SKM-1 treated with dmso at 0.1 percent for 144 hours (cell line): ENCODE measurements around the gene DEPDC5.
"Not testable (repeated sequence)": the region's sequence is repeated elsewhere in the genome, so short reads cannot be mapped to it uniquely, and the experiment has no call there.

Experiments used
- DNase-seq: peaks from one replicate; lab custom pipeline; 2025; ENCODE audit not compliant: unreplicated experiment; lab: John Stamatoyannopoulos, UW

Gene DEPDC5

DNA sequence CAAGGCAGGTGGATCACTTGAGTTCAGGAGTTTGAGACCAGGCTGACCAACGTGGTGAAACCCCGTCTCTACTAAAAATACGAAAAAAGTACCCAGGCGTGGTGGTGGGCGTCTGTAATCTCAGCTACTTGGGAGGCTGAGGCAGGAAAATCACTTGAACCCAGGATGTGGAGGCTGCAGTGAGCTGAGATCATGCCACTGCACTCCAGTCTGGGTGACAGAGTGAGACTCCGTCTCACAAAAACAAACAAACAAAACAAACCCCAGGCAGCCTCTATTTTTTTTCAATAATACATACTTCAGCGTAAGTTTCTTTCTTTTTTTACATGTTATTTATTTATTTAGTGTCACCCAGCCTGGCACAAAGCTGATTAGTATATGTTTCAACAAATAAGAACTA, 60.1 kb downstream of the DEPDC5 start:
- DNase-seq, result not testable (repeated sequence)

DNA sequence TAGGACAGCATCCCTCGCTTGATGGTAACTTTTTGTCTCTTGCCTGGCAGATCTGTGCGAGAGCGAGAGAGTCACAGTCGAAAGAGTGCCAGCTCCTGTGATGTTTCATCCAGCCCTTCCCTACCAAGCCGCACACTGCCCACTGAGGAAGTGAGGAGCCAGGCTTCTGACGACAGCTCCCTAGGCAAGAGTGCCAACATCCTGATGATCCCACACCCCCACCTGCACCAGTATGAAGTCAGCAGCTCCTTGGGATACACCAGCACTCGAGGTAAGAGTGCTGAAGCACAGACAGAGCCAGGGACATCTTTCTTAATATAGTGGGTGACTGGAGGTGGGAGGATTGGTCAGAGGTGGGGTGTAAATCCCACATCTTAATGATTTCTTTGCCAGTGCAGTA, 61.1 kb downstream of the DEPDC5 start:
- no peak for DNase-seq

DNA sequence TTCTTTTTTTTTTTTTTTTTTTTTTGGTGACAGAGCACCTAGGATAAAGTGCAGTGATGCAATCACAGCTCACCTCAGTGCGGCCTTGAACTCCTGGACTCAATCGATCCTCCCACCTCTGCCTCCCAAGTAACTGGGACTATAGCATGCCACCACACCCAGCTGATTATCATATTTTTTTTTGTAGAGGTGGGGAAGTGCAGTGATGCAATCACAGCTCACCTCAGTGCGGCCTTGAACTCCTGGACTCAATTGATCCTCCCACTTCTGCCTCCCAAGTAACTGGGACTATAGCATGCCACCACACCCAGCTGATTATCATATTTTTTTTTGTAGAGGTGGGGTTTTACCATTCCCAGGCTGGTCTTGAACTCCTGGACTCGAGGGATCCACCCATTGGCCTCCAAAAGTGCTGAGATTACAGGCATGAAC, 61.6 kb downstream of the DEPDC5 start:
- DNase-seq, result not testable (repeated sequence)

DNA sequence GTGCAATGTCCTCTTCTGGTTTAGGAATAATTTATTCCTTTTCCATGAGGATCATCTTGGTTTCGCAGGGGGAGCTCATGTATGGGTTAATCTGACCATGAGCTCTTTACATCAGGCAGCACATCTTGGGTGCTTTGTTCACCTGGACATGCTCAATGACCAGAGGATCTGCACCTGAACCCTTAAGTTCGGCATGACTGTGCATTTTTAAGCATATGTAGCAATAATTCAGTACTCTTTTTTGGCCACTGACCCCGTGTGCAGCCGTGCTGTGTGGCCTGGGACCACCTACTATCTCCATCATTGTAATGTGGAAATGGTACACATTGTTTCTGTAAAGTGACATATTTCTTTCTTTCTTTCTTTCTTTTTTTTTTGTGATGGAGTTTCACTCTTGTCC, 62.9 kb downstream of the DEPDC5 start:
- no peak for DNase-seq

- no peak for DNase-seq
These were observed 64.9 kb downstream of the DEPDC5 start for GRCh38 chr22:31818481-31819392.

GRCh38 chr22:31820655-31821054, 66.8 kb downstream of the DEPDC5 start:
- no peak for DNase-seq

DNA sequence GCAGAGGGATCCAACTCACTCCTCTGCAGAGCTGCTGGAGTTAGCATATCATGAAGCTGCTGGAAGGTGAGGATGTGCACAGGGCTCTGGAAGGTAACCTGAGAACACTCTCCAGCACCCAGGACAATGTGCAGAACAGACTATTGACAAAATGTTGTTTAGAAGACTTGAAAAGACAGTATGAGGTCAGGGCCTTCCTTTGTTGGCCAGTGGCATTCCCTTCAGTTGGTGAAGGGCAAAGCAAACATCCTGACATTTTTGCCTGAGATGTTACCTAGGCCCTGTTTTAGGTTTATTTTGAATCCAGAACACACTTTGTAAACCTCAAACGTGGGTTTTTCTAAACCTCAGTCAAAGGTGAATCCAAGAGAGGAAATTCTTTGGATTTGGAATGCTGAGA, 67.8 kb downstream of the DEPDC5 start:
- no peak for DNase-seq

DNA sequence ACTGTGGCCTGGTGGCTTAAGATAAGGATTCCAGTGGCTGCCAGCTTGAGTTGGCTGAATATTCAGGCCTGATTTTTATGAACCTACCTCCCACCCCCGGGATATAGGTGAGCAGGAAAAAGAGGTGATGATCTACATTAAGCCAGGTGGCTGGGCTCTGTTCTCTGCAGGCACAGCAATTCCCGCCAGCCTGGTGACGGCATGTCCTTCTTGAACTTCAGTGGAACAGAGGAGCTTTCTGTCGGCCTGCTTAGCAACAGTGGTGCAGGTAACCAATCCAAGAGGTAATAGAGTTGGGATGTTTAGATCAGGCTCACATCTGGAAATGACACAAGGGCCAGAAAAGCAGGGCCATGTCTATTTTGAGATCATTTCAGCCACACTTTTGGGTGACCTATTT, 68.7 kb downstream of the DEPDC5 start:
- DNase-seq, result no peak

GRCh38 chr22:31825513-31825912, 71.7 kb downstream of the DEPDC5 start:
- DNase-seq, result no peak

DNA sequence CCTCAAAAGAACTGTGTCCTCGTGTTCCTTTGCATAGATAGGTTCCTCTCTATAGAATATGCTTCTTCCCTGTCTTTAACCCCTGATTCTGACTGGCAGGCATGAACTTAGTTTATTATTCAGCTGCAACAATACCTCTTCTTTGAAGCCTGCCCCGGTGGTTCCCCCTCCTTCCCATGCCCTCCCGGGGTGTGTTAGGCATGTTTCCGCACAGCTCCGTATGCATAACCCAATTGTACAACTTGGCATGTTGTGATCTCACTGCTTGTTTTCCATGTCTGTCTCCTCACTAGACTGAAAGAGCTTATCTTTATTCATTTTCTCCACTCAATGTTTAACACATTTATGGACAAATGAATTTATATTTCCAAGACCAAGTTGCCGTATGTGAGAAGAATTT, 72.6 kb downstream of the DEPDC5 start:
- DNase-seq, result no peak

GRCh38 chr22:31828739-31829138, 74.9 kb downstream of the DEPDC5 start:
- DNase-seq, result no peak

GRCh38 chr22:31829505-31829904, 75.7 kb downstream of the DEPDC5 start:
- no peak for DNase-seq

DNA sequence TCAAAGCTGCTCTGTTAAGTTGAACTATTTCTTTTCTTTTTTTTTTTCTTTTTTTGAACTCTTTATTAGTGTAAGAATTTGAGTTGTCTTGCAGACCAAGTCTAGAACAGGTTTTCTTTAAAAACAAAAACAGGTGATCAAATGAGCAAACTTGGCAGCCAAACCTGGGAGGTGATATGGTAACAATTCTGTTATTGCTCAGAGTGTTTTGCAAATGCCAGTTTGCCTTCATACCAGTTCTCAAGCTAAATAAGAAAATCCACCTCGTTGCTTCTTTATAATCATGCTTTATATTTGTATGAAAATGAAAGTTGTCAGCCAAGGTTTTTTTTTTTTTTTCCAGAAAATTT, 76.9 kb downstream of the DEPDC5 start:
- DNase-seq, result no peak

DNA sequence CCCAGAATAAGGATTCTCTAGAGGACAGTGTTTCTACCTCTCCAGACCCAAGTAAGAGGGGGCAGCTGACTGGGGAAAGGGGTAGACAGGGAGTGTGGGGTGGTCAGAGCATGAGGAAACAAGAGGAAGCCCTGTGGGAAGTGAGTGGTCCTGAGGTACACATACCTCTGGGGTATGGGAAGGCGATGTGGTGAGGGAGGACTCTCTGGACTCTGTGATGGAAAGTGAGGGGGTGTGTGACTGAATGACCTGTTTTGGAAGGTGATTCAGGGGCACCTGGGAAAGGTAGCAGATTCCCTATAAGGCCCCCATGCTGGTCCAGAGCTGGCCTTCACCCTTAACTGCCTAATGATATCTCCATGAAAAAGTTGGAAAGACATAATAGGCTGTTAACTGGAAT, 80.1 kb downstream of the DEPDC5 start:
- no peak for DNase-seq

GRCh38 chr22:31836010-31836409, 82.2 kb downstream of the DEPDC5 start:
- no peak for DNase-seq

DNA sequence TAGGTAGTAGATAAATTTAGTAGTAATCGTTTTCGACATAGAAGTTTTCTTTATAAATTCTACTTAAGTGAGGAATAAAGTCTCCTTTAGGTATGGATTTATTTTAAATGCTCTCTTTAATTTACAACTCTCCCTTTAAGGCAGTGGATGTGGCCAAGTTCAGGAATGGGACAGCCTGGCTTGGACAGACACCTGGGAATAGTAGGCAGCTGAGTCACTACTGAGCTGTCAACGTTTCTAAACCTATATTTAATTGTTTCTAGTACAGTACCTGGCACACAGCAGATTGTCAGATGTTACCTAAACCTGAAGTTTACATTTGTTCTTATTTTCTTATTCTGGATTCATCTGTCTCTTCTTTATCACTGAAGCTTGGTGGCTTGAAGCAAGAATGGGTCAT, 85.1 kb downstream of the DEPDC5 start:
- no peak for DNase-seq

GRCh38 chr22:31839986-31840385, 86.2 kb downstream of the DEPDC5 start:
- DNase-seq, result no peak

GRCh38 chr22:31840585-31840984, 86.8 kb downstream of the DEPDC5 start:
- DNase-seq, result no peak

- no peak for DNase-seq
These were observed 87.4 kb downstream of the DEPDC5 start for GRCh38 chr22:31841078-31841827.

DNA sequence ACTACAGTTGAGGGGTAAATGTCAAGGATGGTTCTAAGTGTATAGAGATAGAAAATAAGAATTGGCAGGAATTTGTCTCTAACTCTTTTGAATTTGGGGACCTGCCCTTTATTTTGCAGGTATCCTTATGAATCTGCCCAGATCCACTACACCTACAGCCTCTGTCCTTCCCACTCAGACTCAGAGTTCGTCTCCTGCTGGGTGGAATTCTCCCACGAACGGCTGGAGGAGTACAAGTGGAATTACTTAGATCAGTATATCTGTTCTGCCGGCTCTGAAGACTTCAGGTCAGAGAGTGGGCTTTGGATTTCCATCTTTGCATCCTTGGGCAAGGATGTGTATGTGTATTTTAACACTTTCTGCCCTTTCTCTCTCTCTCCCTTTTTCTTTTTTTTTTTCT, 89.7 kb downstream of the DEPDC5 start:
- no peak for DNase-seq

- no peak for DNase-seq
These were observed 91.1 kb downstream of the DEPDC5 start for GRCh38 chr22:31844941-31845340.
